ENCODE results near the gene TNS1.

TNS1 gene

GRCh38 chr2:217929757-217930707 lies 72.8 kb downstream of the TNS1 start:
- Histone ChIP-seq H3K27me3 (no peaks in the 10 kb centered on the region), H3K4me1 (peaks cover 36% of the 10 kb centered on the region)

GRCh38 chr2:217929272-217929671 lies 73.5 kb downstream of the TNS1 start:
- Histone ChIP-seq H3K4me3 (ENCODE audit: low read depth, low read length) (no peak overlapping the region), H3K9me3 (no peaks in the 10 kb centered on the region)

More at GRCh38 chr2:217929757-217930707, 72.8 kb downstream of the TNS1 start:
- no peak for TF ChIP-seq CTCF (IDR thresholded peaks at IDR 0.05; ENCODE audit: low read depth, low read length)
- H3K9me3 ChIP-seq: no peaks in the 10 kb centered on the region
- H3K36me3 ChIP-seq: peaks cover 3% of the 10 kb centered on the region; the same call in 1 of the 2 replicates
- H3K4me3 ChIP-seq (ENCODE audit: low read depth, low read length): no peak overlapping the region
- DNase-seq: no peak

GRCh38 chr2:217928324-217929181 lies 74.2 kb downstream of the TNS1 start:
- H3K4me1 ChIP-seq: peaks cover 21% of the 10 kb centered on the region
- H3K36me3 ChIP-seq: peaks cover 3% of the 10 kb centered on the region; the same call in 1 of the 2 replicates
- no peak for TF ChIP-seq CTCF (IDR thresholded peaks at IDR 0.05; ENCODE audit: low read depth, low read length)
- no peak overlapping the region for H3K4me3 ChIP-seq (ENCODE audit: low read depth, low read length)
- DNase-seq: no peak
- no peaks in the 10 kb centered on the region for H3K27me3 ChIP-seq
- no peaks in the 10 kb centered on the region for H3K9me3 ChIP-seq

More at GRCh38 chr2:217929272-217929671, 73.5 kb downstream of the TNS1 start:
- TF ChIP-seq CTCF (IDR thresholded peaks at IDR 0.05; ENCODE audit: low read depth, low read length): no peak
- Histone ChIP-seq H3K27me3 (no peaks in the 10 kb centered on the region), H3K36me3 (peaks cover 3% of the 10 kb centered on the region; the same call in 1 of the 2 replicates), H3K4me1 (peaks cover 28% of the 10 kb centered on the region)
- DNase-seq: no peak

GRCh38 chr2:217927601-217928323 lies 75.0 kb downstream of the TNS1 start:
- H3K4me1 ChIP-seq: peaks cover 20% of the 10 kb centered on the region
- no peak for DNase-seq
- TF ChIP-seq CTCF (IDR thresholded peaks at IDR 0.05; ENCODE audit: low read depth, low read length): no peak
- H3K27me3 ChIP-seq: no peaks in the 10 kb centered on the region
- H3K4me3 ChIP-seq (ENCODE audit: low read depth, low read length): no peak overlapping the region
- peaks cover 3% of the 10 kb centered on the region; the same call in 1 of the 2 replicates for H3K36me3 ChIP-seq
- no peaks in the 10 kb centered on the region for H3K9me3 ChIP-seq

DNA sequence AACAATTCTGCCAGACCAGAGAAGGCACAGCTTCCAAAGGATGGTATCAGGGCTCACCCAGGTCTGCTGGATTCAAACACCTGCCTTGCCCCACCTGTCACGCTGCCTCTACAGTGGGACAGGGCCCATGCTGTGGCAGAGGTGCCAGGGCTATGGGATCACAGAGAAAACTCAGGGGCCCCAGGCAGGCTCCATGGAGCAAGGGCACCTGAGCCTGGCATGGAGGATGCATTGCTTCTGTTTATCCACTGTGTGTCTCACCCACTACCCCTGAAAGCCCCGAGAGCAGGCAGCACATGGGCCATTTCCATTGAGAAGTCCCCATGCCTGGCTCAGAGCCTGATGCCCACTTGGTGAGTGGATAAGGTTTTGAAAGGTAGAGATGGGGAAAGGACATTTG lies 76.0 kb downstream of the TNS1 start:
- peaks cover 26% of the 10 kb centered on the region for H3K4me1 ChIP-seq

More for the DNA sequence above, 76.0 kb downstream of the TNS1 start:
- H3K36me3 ChIP-seq: peaks cover 3% of the 10 kb centered on the region; the same call in 1 of the 2 replicates
- TF ChIP-seq CTCF (IDR thresholded peaks at IDR 0.05; ENCODE audit: low read depth, low read length): no peak
- H3K27me3 ChIP-seq: no peaks in the 10 kb centered on the region
- DNase-seq: no peak
- no peak overlapping the region for H3K4me3 ChIP-seq (ENCODE audit: low read depth, low read length)
- H3K9me3 ChIP-seq: no peaks in the 10 kb centered on the region

All from BE2C (cell line).